HFFc6 (cell line): ENCODE measurements around the gene VPS50. TPM values are rescaled to one million over a fixed set of nuclear protein-coding genes. Genes with fewer than 3 reads are reported as not detected.

Experiments
- DNase-seq: peaks from one replicate; pipeline ENCODE4 v3.0.0-alpha.2; 2018
- H3K27ac Mint-ChIP-seq: 2 replicates; pipeline ENCODE4 v1.8.0; 2020; ENCODE audit warnings: mild to moderate bottlenecking, mixed read lengths
- H3K27me3 Mint-ChIP-seq: 2 replicates; pipeline ENCODE4 v1.8.0; 2021; ENCODE audit warnings: mild to moderate bottlenecking, moderate library complexity, mixed read lengths; ENCODE audit not compliant: insufficient read depth
- H3K36me3 Mint-ChIP-seq: 2 replicates; pipeline ENCODE4 v1.8.0; 2021; ENCODE audit warnings: low read depth, mixed read lengths
- H3K4me1 Mint-ChIP-seq: 2 replicates; pipeline ENCODE4 v1.8.0; 2020; ENCODE audit warnings: low read depth, mixed read lengths
- H3K4me3 Mint-ChIP-seq: 2 replicates; pipeline ENCODE4 v1.8.0; 2020; ENCODE audit warnings: mild to moderate bottlenecking, moderate library complexity, mixed read lengths
- H3K9me3 Mint-ChIP-seq: 2 replicates; pipeline ENCODE4 v1.8.0; 2020; ENCODE audit warnings: mild to moderate bottlenecking, mixed read lengths
- total RNA-seq, 6 experiments: library from RNA; stranded (reverse); fragmentation: NEBNext Ultra II Directional; extraction: Animal tissue kit (Norgen Biotek cat#: 25700); gene quantifications; 2 replicates in 1 of 6; 3 replicates in 5 of 6; pipeline ENCODE4 v1.2.3, GENCODE V29; 2021
- TF ChIP-seq, protein P1 (sequence below): fragments of 200-600 bp; sonication (generic); IDR thresholded peaks from 2 replicates; pipeline ENCODE4 v1.5.0; 2021; ENCODE audit warnings: antibody characterized with exemption, mild to moderate bottlenecking

The VPS50 gene
- total RNA-seq, 6 experiments from 2014 or later: 17.0 to 20.3 (median 19.1) TPM

DNA sequence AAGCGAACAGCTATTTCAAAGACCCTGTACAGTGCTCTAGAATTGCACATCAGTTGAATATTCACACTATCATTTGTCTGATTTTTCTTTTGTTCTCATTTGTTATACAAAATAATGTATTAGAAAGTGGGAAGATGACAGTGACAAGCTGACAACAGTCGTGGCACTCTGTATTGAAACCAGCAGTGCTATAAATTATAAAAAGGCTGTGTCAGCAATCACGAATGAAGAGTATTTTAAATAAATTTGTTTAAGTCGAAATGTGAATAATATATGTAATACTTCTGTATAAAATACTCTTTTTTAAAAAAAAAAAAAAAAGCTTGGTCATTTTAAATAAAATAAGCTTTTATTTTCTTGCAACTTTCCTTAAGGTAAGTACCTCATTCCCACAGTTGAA lies 122.6 kb downstream of the VPS50 start:
- H3K4me1 Mint-ChIP-seq: no peaks in the 10 kb centered on the region
- no peak for DNase-seq
- no peak overlapping the region for H3K27ac Mint-ChIP-seq
- no peaks in the 10 kb centered on the region for H3K9me3 Mint-ChIP-seq
- TF ChIP-seq, protein P1, sequence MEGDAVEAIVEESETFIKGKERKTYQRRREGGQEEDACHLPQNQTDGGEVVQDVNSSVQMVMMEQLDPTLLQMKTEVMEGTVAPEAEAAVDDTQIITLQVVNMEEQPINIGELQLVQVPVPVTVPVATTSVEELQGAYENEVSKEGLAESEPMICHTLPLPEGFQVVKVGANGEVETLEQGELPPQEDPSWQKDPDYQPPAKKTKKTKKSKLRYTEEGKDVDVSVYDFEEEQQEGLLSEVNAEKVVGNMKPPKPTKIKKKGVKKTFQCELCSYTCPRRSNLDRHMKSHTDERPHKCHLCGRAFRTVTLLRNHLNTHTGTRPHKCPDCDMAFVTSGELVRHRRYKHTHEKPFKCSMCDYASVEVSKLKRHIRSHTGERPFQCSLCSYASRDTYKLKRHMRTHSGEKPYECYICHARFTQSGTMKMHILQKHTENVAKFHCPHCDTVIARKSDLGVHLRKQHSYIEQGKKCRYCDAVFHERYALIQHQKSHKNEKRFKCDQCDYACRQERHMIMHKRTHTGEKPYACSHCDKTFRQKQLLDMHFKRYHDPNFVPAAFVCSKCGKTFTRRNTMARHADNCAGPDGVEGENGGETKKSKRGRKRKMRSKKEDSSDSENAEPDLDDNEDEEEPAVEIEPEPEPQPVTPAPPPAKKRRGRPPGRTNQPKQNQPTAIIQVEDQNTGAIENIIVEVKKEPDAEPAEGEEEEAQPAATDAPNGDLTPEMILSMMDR: no peak
- H3K36me3 Mint-ChIP-seq: no peaks in the 10 kb centered on the region
- H3K4me3 Mint-ChIP-seq: no peak overlapping the region
- H3K27me3 Mint-ChIP-seq: no peaks in the 10 kb centered on the region

DNA sequence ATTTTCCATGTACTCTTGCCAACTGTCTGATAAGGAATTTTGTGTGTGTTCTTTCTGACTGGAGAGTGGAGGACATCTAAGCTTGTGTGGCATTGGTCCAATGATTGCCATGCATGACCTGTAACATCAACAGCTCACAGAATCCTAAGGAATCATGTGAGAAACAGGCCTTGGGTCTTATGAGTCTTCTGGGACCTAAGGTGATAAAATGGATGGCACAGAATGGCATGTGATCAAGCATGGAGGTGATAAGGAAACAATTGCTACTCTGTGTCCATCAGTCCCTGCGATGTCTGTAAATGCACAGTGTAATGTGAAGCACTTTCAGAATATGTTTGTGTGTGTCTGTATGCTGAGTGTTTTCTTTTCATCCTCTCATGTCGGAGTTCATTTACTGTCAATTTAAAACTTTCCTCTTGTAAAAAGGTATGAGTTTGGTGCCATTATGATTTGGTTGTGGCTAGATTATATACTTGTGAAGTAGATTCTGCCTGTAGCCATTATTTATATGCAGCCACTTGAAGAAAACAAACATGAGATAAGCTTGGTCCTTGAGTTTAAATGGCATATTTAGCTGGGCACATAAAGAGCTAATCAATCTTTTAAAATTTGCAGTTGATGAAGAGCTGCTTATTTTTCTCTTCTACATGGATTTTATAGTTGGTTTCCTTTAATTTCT lies 127.5 kb downstream of the VPS50 start:
- TF ChIP-seq, protein P1: no peak
- Mint-ChIP-seq H3K4me1 (no peaks in the 10 kb centered on the region), H3K9me3 (no peaks in the 10 kb centered on the region), H3K36me3 (no peaks in the 10 kb centered on the region), H3K27me3 (no peaks in the 10 kb centered on the region), H3K4me3 (no peak overlapping the region), H3K27ac (no peak overlapping the region)
- DNase-seq: no peak

DNA sequence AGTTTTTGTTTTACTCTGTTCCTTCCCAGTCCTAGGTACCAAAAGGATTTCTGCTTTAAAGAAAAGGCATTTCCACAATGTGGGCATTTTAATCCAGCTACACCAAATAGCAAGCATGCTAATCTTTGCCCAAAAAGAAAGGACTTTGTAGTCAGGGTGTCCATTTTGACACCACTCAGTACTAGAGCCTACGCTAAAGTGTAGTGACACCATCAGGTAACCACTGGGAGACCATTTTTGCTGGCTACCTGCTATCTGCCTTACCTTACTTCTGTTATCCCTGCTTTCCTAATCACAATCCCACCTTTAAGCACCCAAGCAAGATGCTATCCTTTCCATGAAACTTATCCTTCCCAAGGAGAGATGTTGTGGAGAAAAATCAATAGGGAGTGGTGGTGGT lies 129.7 kb downstream of the VPS50 start:
- no peak for DNase-seq
- Mint-ChIP-seq H3K4me3 (no peak overlapping the region), H3K4me1 (no peaks in the 10 kb centered on the region), H3K9me3 (no peaks in the 10 kb centered on the region), H3K27me3 (no peaks in the 10 kb centered on the region), H3K36me3 (no peaks in the 10 kb centered on the region), H3K27ac (no peak overlapping the region)
- TF ChIP-seq, protein P1: no peak

DNA sequence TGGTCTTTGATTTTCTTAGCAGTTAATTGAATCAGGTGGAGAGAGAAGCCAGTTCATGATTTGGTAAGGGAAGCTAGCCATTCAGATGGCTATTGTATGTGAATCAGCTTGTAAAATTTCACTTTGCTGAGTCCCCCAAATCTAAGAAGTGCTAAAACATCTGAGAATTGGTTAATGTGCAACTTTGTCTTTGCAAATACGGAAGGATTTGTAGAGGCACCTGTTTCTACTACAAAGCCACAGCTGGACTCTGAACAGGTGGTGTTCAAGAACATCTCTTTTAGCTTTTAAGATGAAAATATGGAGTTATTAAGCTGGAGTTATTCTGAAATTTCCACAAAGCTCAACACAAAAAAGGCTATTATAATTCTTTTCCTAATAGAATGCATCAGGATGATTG lies 132.6 kb downstream of the VPS50 start:
- TF ChIP-seq, protein P1: no peak
- Mint-ChIP-seq H3K4me1 (no peaks in the 10 kb centered on the region), H3K36me3 (no peaks in the 10 kb centered on the region), H3K9me3 (no peaks in the 10 kb centered on the region), H3K27me3 (no peaks in the 10 kb centered on the region), H3K4me3 (no peak overlapping the region), H3K27ac (no peak overlapping the region)
- DNase-seq: no peak

DNA sequence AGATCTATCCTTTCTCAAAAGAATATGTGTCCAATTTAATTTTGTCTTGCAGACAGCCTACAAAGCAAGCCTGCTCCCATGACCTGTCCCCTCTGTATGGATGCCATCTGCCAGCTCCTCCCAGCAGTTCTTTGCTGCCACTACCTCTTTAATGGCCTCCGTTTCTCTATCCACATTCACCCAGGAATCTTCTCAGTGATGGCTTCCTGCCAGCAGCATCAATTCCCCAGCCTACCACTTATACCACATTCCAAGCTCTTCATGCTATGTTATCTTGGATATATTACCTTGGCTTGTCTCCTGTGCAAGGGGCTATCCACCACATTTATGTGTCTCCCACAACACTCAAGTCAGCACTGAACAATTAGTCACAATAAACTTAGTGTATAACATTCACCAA lies 133.2 kb downstream of the VPS50 start:
- Mint-ChIP-seq H3K36me3 (no peaks in the 10 kb centered on the region), H3K27ac (no peak overlapping the region), H3K4me1 (no peaks in the 10 kb centered on the region), H3K4me3 (no peak overlapping the region), H3K9me3 (no peaks in the 10 kb centered on the region), H3K27me3 (no peaks in the 10 kb centered on the region)
- no peak for DNase-seq
- TF ChIP-seq, protein P1: no peak

DNA sequence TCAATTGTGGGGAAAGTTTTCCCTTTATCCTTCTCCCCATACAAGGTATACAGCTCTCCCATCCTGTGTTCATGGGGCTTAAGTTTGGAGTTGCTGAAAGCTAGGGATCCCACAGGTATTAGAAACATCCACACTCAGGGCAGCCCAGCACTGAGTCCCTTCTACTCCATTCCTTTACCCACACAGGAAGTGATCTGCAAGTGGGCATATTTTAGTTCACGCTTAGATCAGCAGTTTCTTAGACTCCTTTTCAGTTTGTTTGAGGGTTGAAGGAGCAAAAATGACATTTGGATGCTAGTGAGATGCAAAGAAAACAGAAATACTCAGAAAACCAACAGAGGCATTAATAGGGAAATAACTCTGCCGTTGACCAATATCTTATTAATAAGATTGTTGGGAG lies 134.7 kb downstream of the VPS50 start:
- H3K9me3 Mint-ChIP-seq: no peaks in the 10 kb centered on the region
- TF ChIP-seq, protein P1: no peak
- no peak overlapping the region for H3K27ac Mint-ChIP-seq
- H3K36me3 Mint-ChIP-seq: no peaks in the 10 kb centered on the region
- no peaks in the 10 kb centered on the region for H3K4me1 Mint-ChIP-seq
- no peaks in the 10 kb centered on the region for H3K27me3 Mint-ChIP-seq
- no peak overlapping the region for H3K4me3 Mint-ChIP-seq
- DNase-seq: no peak
